Suprapubic skin (tissue), 4 donors: Measurements from ENCODE around the gene AK2.
"Not testable (repeated sequence)": the region's sequence is repeated elsewhere in the genome, so short reads cannot be mapped to it uniquely, and the experiment has no call there.

Experiments used
- CTCF ChIP-seq, 2 donors: fragments of 200-600 bp in 1 of 2; fragments of 450-650 bp in 1 of 2; sonication (generic) in 1 of 2; IDR thresholded peaks; one replicate each; pipeline ENCODE4 v1.5.1; 2016 to 2019; ENCODE audit warnings: antibody characterized with exemption in 2 of 2, mild to moderate bottlenecking in 1 of 2, moderate library complexity in 1 of 2
- POLR2A ChIP-seq, 2 donors: fragments of 450-650 bp; IDR thresholded peaks; one replicate each; pipeline ENCODE4 v1.6.1; 2017; ENCODE audit warnings: antibody characterized with exemption in 2 of 2, mild to moderate bottlenecking in 2 of 2, moderate library complexity in 2 of 2
- POLR2AphosphoS5 ChIP-seq, 3 donors: sonication (generic); formaldehyde crosslinking; IDR thresholded peaks; one replicate each; pipeline ENCODE4 v1.6.1; 2017; ENCODE audit warnings: antibody characterized with exemption in 3 of 3

- TF ChIP-seq CTCF, POLR2A, POLR2AphosphoS5 (IDR thresholded peaks at IDR 0.05): not testable (repeated sequence)
Measured at GRCh38 chr1:33068108-33068507, 31.4 kb upstream of the AK2 start.
